Pulmonary artery endothelial cell (primary cell): ENCODE data around the gene CACNA2D1. TPM values are rescaled to one million over a fixed set of nuclear protein-coding genes. Genes with fewer than 3 reads are reported as not detected.
"Not testable (repeated sequence)": the region's sequence is repeated elsewhere in the genome, so short reads cannot be mapped to it uniquely, and the experiment has no call there.

ENCODE experiments used
- DNase-seq: peaks from one replicate; pipeline ENCODE4 v3.0.0-alpha.2; 2011; ENCODE audit warnings: low read depth, low spot score
- total RNA-seq: library from RNA; depleted of rRNA; stranded (reverse); fragments of >200 nt; gene quantifications from 2 replicates; pipeline ENCODE4 v1.2.3, GENCODE V29; 2014

Gene CACNA2D1
- total RNA-seq, 1 donor from 2014 or later: 61.4 TPM

GRCh38 chr7:82393840-82394220 lies 49.7 kb downstream of the CACNA2D1 start:
- no peak for DNase-seq

GRCh38 chr7:82393076-82393839 lies 50.3 kb downstream of the CACNA2D1 start:
- no peak for DNase-seq

- no peak for DNase-seq
Observed at GRCh38 chr7:82390936-82391335, 52.6 kb downstream of the CACNA2D1 start.

GRCh38 chr7:82389876-82390275 lies 53.7 kb downstream of the CACNA2D1 start:
- no peak for DNase-seq

- DNase-seq: no peak
Observed at GRCh38 chr7:82388138-82388537, 55.4 kb downstream of the CACNA2D1 start.

- not testable (repeated sequence) for DNase-seq
Observed at GRCh38 chr7:82386571-82386970, 57.0 kb downstream of the CACNA2D1 start.

GRCh38 chr7:82384779-82385178 lies 58.8 kb downstream of the CACNA2D1 start:
- no peak for DNase-seq

- DNase-seq: no peak
Observed at GRCh38 chr7:82384051-82384464, 59.5 kb downstream of the CACNA2D1 start.

- DNase-seq: no peak
Observed at GRCh38 chr7:82382276-82382675, 61.3 kb downstream of the CACNA2D1 start.

- no peak for DNase-seq
Observed at GRCh38 chr7:82376739-82377138, 66.8 kb downstream of the CACNA2D1 start.

- no peak for DNase-seq
Observed at GRCh38 chr7:82375713-82376112, 67.9 kb downstream of the CACNA2D1 start.

GRCh38 chr7:82375129-82375528 lies 68.4 kb downstream of the CACNA2D1 start:
- DNase-seq: no peak

- DNase-seq: no peak
Observed at GRCh38 chr7:82373926-82374635, 69.5 kb downstream of the CACNA2D1 start.

GRCh38 chr7:82364671-82365070 lies 78.9 kb downstream of the CACNA2D1 start:
- no peak for DNase-seq

GRCh38 chr7:82364048-82364447 lies 79.5 kb downstream of the CACNA2D1 start:
- no peak for DNase-seq

GRCh38 chr7:82362129-82362706 lies 81.4 kb downstream of the CACNA2D1 start:
- DNase-seq: no peak

GRCh38 chr7:82360591-82361368 lies 82.8 kb downstream of the CACNA2D1 start:
- DNase-seq: no peak

- no peak for DNase-seq
Observed at GRCh38 chr7:82359426-82359825, 84.2 kb downstream of the CACNA2D1 start.

GRCh38 chr7:82358923-82359322 lies 84.7 kb downstream of the CACNA2D1 start:
- DNase-seq: no peak

- DNase-seq: no peak
Observed at GRCh38 chr7:82358009-82358578, 85.5 kb downstream of the CACNA2D1 start.

GRCh38 chr7:82348251-82348650 lies 95.3 kb downstream of the CACNA2D1 start:
- DNase-seq: no peak
